GM19467 (cell line): ENCODE results near the gene WDR89.
"Not testable (repeated sequence)": the region's sequence is repeated elsewhere in the genome, so short reads cannot be mapped to it uniquely, and the experiment has no call there.

Experiments
- ATAC-seq: cut with Tn5 transposase; IDR thresholded peaks from one replicate; pipeline ENCODE4 v1.9.1; 2021; ENCODE audit warnings: mild to moderate bottlenecking, moderate library complexity; ENCODE audit not compliant: unreplicated experiment

WDR89 gene

GRCh38 chr14:63654936-63655335 lies 13.3 kb upstream of the WDR89 start:
- ATAC-seq, result no peak

- no peak for ATAC-seq
Observed at GRCh38 chr14:63654346-63654745, 12.7 kb upstream of the WDR89 start.

- no peak for ATAC-seq
Observed at GRCh38 chr14:63652406-63652805, 10.7 kb upstream of the WDR89 start.

GRCh38 chr14:63650256-63650952 lies 8.7 kb upstream of the WDR89 start:
- no peak for ATAC-seq

GRCh38 chr14:63647696-63648410 lies 6.2 kb upstream of the WDR89 start:
- ATAC-seq, result no peak

- no peak for ATAC-seq
Observed at GRCh38 chr14:63644741-63645140, 3.1 kb upstream of the WDR89 start.

GRCh38 chr14:63642656-63643382 lies 1.1 kb upstream of the WDR89 start:
- no peak for ATAC-seq

GRCh38 chr14:63642229-63642611 lies 549 bp upstream of the WDR89 start:
- ATAC-seq, result peak; percentile 48

- no peak for ATAC-seq
Observed at GRCh38 chr14:63638493-63638892, 3.2 kb downstream of the WDR89 start.

GRCh38 chr14:63636094-63636635 lies 5.5 kb downstream of the WDR89 start:
- not testable (repeated sequence) for ATAC-seq

GRCh38 chr14:63633801-63634200 lies 7.9 kb downstream of the WDR89 start:
- no peak for ATAC-seq

GRCh38 chr14:63632932-63633514 lies 8.6 kb downstream of the WDR89 start:
- no peak for ATAC-seq

- no peak for ATAC-seq
Observed at GRCh38 chr14:63624701-63625100, 17.0 kb downstream of the WDR89 start.

- no peak for ATAC-seq
Observed at GRCh38 chr14:63624203-63624602, 17.5 kb downstream of the WDR89 start.

- ATAC-seq, result not testable (repeated sequence)
Observed at GRCh38 chr14:63621975-63622374, 19.7 kb downstream of the WDR89 start.

- no peak for ATAC-seq
Observed at GRCh38 chr14:63616015-63616414, 25.7 kb downstream of the WDR89 start.

GRCh38 chr14:63614679-63615363 lies 26.9 kb downstream of the WDR89 start:
- no peak for ATAC-seq

- no peak for ATAC-seq
Observed at GRCh38 chr14:63611078-63611477, 30.6 kb downstream of the WDR89 start.

GRCh38 chr14:63605041-63605532 lies 36.6 kb downstream of the WDR89 start:
- no peak for ATAC-seq

- no peak for ATAC-seq
Observed at GRCh38 chr14:63604626-63605025, 37.0 kb downstream of the WDR89 start.
